K562 (cell line): ENCODE measurements around the gene NOL11. TPM values are rescaled to one million over a fixed set of nuclear protein-coding genes. Genes with fewer than 3 reads are reported as not detected.
A peak's percentile ranks its signal among the peaks of the same experiment; 100 is the strongest.

Experiments used
- ARID1B ChIP-seq: fragments of 450-650 bp; IDR thresholded peaks from 2 replicates; pipeline ENCODE4 v1.6.1; 2016; ENCODE audit warnings: antibody characterized with exemption, mild to moderate bottlenecking, inconsistent platforms
- BRD9 ChIP-seq: fragments of 450-650 bp; IDR thresholded peaks from 2 replicates; pipeline ENCODE4 v1.6.1; 2018; ENCODE audit warnings: low read depth; ENCODE audit not compliant: partially characterized antibody
- HMG20A ChIP-seq: fragments of 450-650 bp; formaldehyde crosslinking; conservative IDR thresholded peaks from 2 replicates; pipeline ENCODE4 v1.4.0; 2020; ENCODE audit warnings: mild to moderate bottlenecking, mixed read lengths
- KLF10 ChIP-seq: fragments of 250-450 bp; sonication (Bioruptor Pico); IDR thresholded peaks from 2 replicates; pipeline ENCODE4 v1.6.1; 2021; ENCODE audit warnings: matching md5 sums
- MYC ChIP-seq, 2 experiments: fragments of 250-450 bp in 1 of 2; sonication (Bioruptor Pico) in 1 of 2; IDR thresholded peaks; 2 replicates each; pipeline versions ENCODE4 v1.5.1 to v1.6.1; 2012 to 2021; ENCODE audit warnings: low read depth in 2 of 2, borderline replicate concordance in 1 of 2, improper control_type of control experiment in 1 of 2, low read length in 1 of 2, mild to moderate bottlenecking in 1 of 2, moderate library complexity in 1 of 2
- NFYB ChIP-seq: IDR thresholded peaks from 2 replicates; pipeline ENCODE4 v1.6.1; 2011; ENCODE audit warnings: mild to moderate bottlenecking, moderate library complexity; ENCODE audit not compliant: insufficient read length; ENCODE audit errors: extremely low read depth
- NRF1 ChIP-seq, 2 experiments: fragments of 450-650 bp; IDR thresholded peaks in 1 of 2; conservative IDR thresholded peaks in 1 of 2; 2 replicates each; pipeline ENCODE4 v1.6.1; 2014; ENCODE audit warnings: mild to moderate bottlenecking in 2 of 2
- RCOR1 ChIP-seq, 2 experiments: IDR thresholded peaks; 2 replicates each; pipeline ENCODE4 v1.6.1; 2012; ENCODE audit warnings: low read depth in 2 of 2, low read length in 2 of 2, borderline replicate concordance in 1 of 2, improper control_type of control experiment in 1 of 2
- SLC30A9 ChIP-seq: fragments of 250-450 bp; sonication (Bioruptor Pico); IDR thresholded peaks from 2 replicates; pipeline ENCODE4 v1.8.0; 2022; ENCODE audit warnings: mild to moderate bottlenecking, moderate library complexity
- TCF3 ChIP-seq: sonication (generic); formaldehyde crosslinking; IDR thresholded peaks from 2 replicates; pipeline ENCODE4 v1.4.0; 2020; ENCODE audit warnings: mild to moderate bottlenecking, missing genetic modification reagents
- YBX1 ChIP-seq: fragments of 450-650 bp; IDR thresholded peaks from 2 replicates; pipeline ENCODE4 v1.7.1; 2016; ENCODE audit warnings: mild to moderate bottlenecking
- ZBTB11 ChIP-seq, 3 experiments: fragments of 200-800 bp in 1 of 3; fragments of 250-450 bp in 1 of 3; fragments of 450-650 bp in 1 of 3; sonication (Bioruptor Pico) in 1 of 3; sonication (Bioruptor generic) in 1 of 3; formaldehyde crosslinking in 1 of 3; IDR thresholded peaks; 2 replicates each; pipeline versions ENCODE4 v1.6.1 to v1.8.0; 2016 to 2022; ENCODE audit warnings: mild to moderate bottlenecking in 2 of 3, missing genetic modification characterization in 2 of 3, missing compliant biosample characterization in 1 of 3, moderate library complexity in 1 of 3
- ZNF121 ChIP-seq: sonication (generic); formaldehyde crosslinking; conservative IDR thresholded peaks from 2 replicates; pipeline ENCODE4 v1.8.0; 2022; ENCODE audit warnings: missing genetic modification reagents
- ZNF224 ChIP-seq: sonication (generic); formaldehyde crosslinking; IDR thresholded peaks from 2 replicates; pipeline ENCODE4 v1.8.0; 2022; ENCODE audit warnings: mild to moderate bottlenecking, missing genetic modification reagents
- ZNF589 ChIP-seq: fragments of 200-800 bp; sonication (Bioruptor generic); IDR thresholded peaks from 2 replicates; pipeline ENCODE4 v1.6.1; 2016; ENCODE audit warnings: low read depth, missing genetic modification characterization, missing compliant biosample characterization
- ZNF668 ChIP-seq: fragments of 250-450 bp; sonication (Bioruptor Pico); IDR thresholded peaks from 2 replicates; pipeline ENCODE4 v1.8.0; 2022; ENCODE audit warnings: mild to moderate bottlenecking, inconsistent platforms
- polyA plus RNA-seq, 8 experiments: library from polyadenylated mRNA; depleted of rRNA in 4 of 8; stranded (reverse) in 5 of 8; unstranded in 3 of 8; fragments of >200 nt; fragmentation: Nextera tagmentation in 2 of 8; fragmentation: Illumina TruSeq in 1 of 8; extraction: Ambion mirVana in 2 of 8; extraction: Trizol in 1 of 8; gene quantifications; 2 replicates each; pipeline versions ENCODE4 v1.2.1 to v1.2.3, GENCODE V29; 2011 to 2014; ENCODE audit warnings: inconsistent platforms in 1 of 8, missing spikeins in 1 of 8
- total RNA-seq, 7 experiments: library from RNA; depleted of rRNA in 6 of 7; stranded (reverse); fragments of >200 nt in 6 of 7; fragmentation: Illumina TruSeq in 2 of 7; extraction: Trizol in 2 of 7; gene quantifications; 2 replicates each; pipeline versions ENCODE4 v1.2.1 to v1.2.3, GENCODE V29; 2011 to 2021; ENCODE audit warnings: low replicate concordance in 1 of 7
- TF ChIP-seq, protein P1 (sequence below): fragments of 250-450 bp; sonication (Bioruptor Pico); IDR thresholded peaks from 2 replicates; pipeline ENCODE4 v1.5.0; 2021
- TF ChIP-seq, protein P2 (sequence below): fragments of 250-450 bp; sonication (Bioruptor Pico); IDR thresholded peaks from 2 replicates; pipeline ENCODE4 v1.9.0; 2021; ENCODE audit warnings: mild to moderate bottlenecking, inconsistent platforms
- TF ChIP-seq, protein P3 (sequence below): IDR thresholded peaks from 2 replicates; pipeline ENCODE4 v1.6.1; 2014; ENCODE audit warnings: antibody characterized with exemption

The NOL11 gene
- total and polyA plus RNA-seq, 9 of the 15 experiments (the other 6 are each of a cell fraction or from before 2014, with no cell fraction given): 61.1 to 175 (median 121) TPM

DNA sequence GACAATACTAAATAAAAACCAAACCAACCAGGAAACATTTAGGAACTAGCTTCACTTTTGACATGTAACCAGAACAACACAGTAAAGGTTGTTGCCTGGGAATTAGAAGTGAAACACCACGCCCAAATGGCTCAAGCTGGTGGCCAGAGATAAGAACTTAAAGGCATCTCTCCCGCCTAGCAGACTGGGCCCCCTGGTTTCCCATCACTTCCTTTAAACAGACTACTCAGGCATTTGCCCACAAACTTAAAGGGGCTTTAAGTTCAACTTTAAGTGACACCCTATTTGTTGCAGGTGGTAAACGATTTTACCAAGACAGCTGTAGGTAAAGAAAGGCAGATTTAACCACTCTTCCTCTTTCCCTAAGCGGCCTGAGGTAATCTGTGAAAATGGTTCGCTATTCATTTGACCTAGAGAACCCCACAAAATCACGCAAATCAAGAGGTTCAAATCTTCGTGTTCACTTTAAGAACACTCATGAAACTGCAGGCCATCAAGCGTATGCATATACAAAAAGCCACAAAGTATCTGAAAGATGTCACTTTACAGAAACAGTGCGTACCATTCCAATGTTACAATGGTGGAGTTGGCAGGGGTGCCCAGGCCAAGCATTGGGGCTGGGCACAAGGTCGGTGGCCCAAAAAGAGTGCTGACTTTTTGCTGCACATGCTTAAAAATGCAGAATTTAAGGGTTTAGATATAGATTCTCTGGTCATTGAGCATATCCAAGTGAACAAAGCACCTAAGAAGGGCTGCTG lies 66.8 kb downstream of the NOL11 start (continued):
- TF ChIP-seq ZBTB11 (CRISPR knock-in tag; IDR thresholded peaks at IDR 0.05) (peak in 1 of 3 experiments; percentile 69; a peak in 2 of 6 replicates), ZNF121 (CRISPR knock-in tag) (no peak), ZNF589 (CRISPR knock-in tag) (peak; percentile 91), SLC30A9 (CRISPR knock-in tag) (no peak), KLF10 (CRISPR knock-in tag) (no peak), YBX1 (no peak), ARID1B (peak; percentile 99), ZNF668 (CRISPR knock-in tag) (0 out of 2 replicates have a peak, but pooled peaks have one; percentile 43), MYC (IDR thresholded peaks at IDR 0.05; ENCODE audit: low read depth, low read length) (peak; percentile 60), MYC (CRISPR knock-in tag; IDR thresholded peaks at IDR 0.05; ENCODE audit: borderline replicate concordance, low read depth) (no peak), HMG20A (CRISPR knock-in tag) (no peak), NFYB (no peak), BRD9 (peak; percentile 85), NRF1 (conservative IDR thresholded peaks at IDR 0.05 in 1 of 2, IDR thresholded peaks at IDR 0.05 in 1 of 2) (no peak), ZNF224 (CRISPR knock-in tag) (no peak), RCOR1 (IDR thresholded peaks at IDR 0.05; ENCODE audit: borderline replicate concordance in 1 of 2, low read depth in 2 of 2, low read length in 2 of 2) (peak; percentile 60 to 89), TCF3 (CRISPR knock-in tag) (peak; percentile 97)
- TF ChIP-seq, protein P1, sequence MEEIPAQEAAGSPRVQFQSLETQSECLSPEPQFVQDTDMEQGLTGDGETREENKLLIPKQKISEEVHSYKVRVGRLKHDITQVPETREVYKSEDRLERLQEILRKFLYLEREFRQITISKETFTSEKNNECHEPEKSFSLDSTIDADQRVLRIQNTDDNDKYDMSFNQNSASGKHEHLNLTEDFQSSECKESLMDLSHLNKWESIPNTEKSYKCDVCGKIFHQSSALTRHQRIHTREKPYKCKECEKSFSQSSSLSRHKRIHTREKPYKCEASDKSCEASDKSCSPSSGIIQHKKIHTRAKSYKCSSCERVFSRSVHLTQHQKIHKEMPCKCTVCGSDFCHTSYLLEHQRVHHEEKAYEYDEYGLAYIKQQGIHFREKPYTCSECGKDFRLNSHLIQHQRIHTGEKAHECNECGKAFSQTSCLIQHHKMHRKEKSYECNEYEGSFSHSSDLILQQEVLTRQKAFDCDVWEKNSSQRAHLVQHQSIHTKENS (CRISPR knock-in tag): no peak
- TF ChIP-seq, protein P2, sequence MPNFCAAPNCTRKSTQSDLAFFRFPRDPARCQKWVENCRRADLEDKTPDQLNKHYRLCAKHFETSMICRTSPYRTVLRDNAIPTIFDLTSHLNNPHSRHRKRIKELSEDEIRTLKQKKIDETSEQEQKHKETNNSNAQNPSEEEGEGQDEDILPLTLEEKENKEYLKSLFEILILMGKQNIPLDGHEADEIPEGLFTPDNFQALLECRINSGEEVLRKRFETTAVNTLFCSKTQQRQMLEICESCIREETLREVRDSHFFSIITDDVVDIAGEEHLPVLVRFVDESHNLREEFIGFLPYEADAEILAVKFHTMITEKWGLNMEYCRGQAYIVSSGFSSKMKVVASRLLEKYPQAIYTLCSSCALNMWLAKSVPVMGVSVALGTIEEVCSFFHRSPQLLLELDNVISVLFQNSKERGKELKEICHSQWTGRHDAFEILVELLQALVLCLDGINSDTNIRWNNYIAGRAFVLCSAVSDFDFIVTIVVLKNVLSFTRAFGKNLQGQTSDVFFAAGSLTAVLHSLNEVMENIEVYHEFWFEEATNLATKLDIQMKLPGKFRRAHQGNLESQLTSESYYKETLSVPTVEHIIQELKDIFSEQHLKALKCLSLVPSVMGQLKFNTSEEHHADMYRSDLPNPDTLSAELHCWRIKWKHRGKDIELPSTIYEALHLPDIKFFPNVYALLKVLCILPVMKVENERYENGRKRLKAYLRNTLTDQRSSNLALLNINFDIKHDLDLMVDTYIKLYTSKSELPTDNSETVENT (CRISPR knock-in tag): no peak
- TF ChIP-seq, protein P3, sequence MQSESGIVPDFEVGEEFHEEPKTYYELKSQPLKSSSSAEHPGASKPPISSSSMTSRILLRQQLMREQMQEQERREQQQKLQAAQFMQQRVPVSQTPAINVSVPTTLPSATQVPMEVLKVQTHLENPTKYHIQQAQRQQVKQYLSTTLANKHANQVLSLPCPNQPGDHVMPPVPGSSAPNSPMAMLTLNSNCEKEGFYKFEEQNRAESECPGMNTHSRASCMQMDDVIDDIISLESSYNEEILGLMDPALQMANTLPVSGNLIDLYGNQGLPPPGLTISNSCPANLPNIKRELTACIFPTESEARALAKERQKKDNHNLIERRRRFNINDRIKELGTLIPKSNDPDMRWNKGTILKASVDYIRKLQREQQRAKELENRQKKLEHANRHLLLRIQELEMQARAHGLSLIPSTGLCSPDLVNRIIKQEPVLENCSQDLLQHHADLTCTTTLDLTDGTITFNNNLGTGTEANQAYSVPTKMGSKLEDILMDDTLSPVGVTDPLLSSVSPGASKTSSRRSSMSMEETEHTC: no peak
